Measurements from ENCODE around the gene BARHL2. TPM values are rescaled to one million over a fixed set of nuclear protein-coding genes. Genes with fewer than 3 reads are reported as not detected.

BARHL2 gene
- total and polyA plus RNA-seq, 4 donors: not detected

GRCh38 chr1:90718411-90719329 is 1.6 kb upstream of the BARHL2 start:
- WGBS, 2 donors: 3 to 5% methylated on average over 64 to 66 of the region's 66 CpGs
- no peak for TF ChIP-seq CTCF (IDR thresholded peaks at IDR 0.05; ENCODE audit: control extremely low read depth, extremely low read depth)
- no peak for ATAC-seq (ENCODE audit: insufficient read depth, low FRiP score)
- H3K9me3 ChIP-seq (ENCODE audit: control insufficient read depth in 4 of 4, insufficient read depth in 3 of 4, low read length in 3 of 4): peaks cover 0 to 21% (median 0%) of the 10 kb centered on the region in 4 donors
- H3K27ac ChIP-seq (ENCODE audit: low read depth in 1 of 2, low read length in 1 of 2): no peak overlapping the region
- peaks cover 0 to 12% (median 5%) of the 10 kb centered on the region in 5 donors for H3K4me1 ChIP-seq (ENCODE audit: control insufficient read depth in 5 of 5, insufficient read depth in 5 of 5, low read length in 5 of 5)
- no peak overlapping the region for H3K9ac ChIP-seq (ENCODE audit: insufficient read depth in 1 of 2, low read length in 2 of 2)
- no peaks in the 10 kb centered on the region for H3K36me3 ChIP-seq (ENCODE audit: control insufficient read depth in 4 of 4, insufficient read depth in 4 of 4, low read length in 4 of 4)
- peak in 1 of 3 donors; percentile 36 for DNase-seq
- peaks cover 4 to 90% (median 88%) of the 10 kb centered on the region in 3 donors for H3K27me3 ChIP-seq (ENCODE audit: control insufficient read depth in 3 of 3, insufficient read depth in 3 of 3, low read length in 2 of 3)
- H3K4me3 ChIP-seq: no peak overlapping the region

GRCh38 chr1:90717665-90718410 is 736 bp upstream of the BARHL2 start:
- 1 to 4% methylated on average over 92 to 94 of the region's 94 CpGs for WGBS, 2 donors

GRCh38 chr1:90717356-90717664 is 208 bp upstream of the BARHL2 start:
- ATAC-seq (ENCODE audit: insufficient read depth, low FRiP score) (no peak), DNase-seq (no peak)
- Histone ChIP-seq H3K36me3 (ENCODE audit: control insufficient read depth in 4 of 4, insufficient read depth in 4 of 4, low read length in 4 of 4) (no peaks in the 10 kb centered on the region), H3K4me1 (ENCODE audit: control insufficient read depth in 5 of 5, insufficient read depth in 5 of 5, low read length in 5 of 5) (peaks cover 0 to 12% (median 5%) of the 10 kb centered on the region in 5 donors), H3K4me3 (no peak overlapping the region), H3K9me3 (ENCODE audit: control insufficient read depth in 4 of 4, insufficient read depth in 3 of 4, low read length in 3 of 4) (peaks cover 0 to 23% (median 0%) of the 10 kb centered on the region in 4 donors), H3K9ac (ENCODE audit: insufficient read depth in 1 of 2, low read length in 2 of 2) (no peak overlapping the region), H3K27ac (ENCODE audit: low read depth in 1 of 2, low read length in 1 of 2) (no peak overlapping the region), H3K27me3 (ENCODE audit: control insufficient read depth in 3 of 3, insufficient read depth in 3 of 3, low read length in 2 of 3) (peaks cover 0 to 90% (median 88%) of the 10 kb centered on the region in 3 donors)
- 6 to 13% methylated on average over 33 to 37 of the region's 37 CpGs for WGBS, 2 donors
- no peak for TF ChIP-seq CTCF (IDR thresholded peaks at IDR 0.05; ENCODE audit: control extremely low read depth, extremely low read depth)

More at GRCh38 chr1:90717665-90718410, 736 bp upstream of the BARHL2 start:
- DNase-seq (peak in 2 of 3 donors; percentile 47 to 54), ATAC-seq (ENCODE audit: insufficient read depth, low FRiP score) (no peak)
- Histone ChIP-seq H3K9ac (ENCODE audit: insufficient read depth in 1 of 2, low read length in 2 of 2) (no peak overlapping the region), H3K9me3 (ENCODE audit: control insufficient read depth in 4 of 4, insufficient read depth in 3 of 4, low read length in 3 of 4) (peaks cover 0 to 21% (median 0%) of the 10 kb centered on the region in 4 donors), H3K36me3 (ENCODE audit: control insufficient read depth in 4 of 4, insufficient read depth in 4 of 4, low read length in 4 of 4) (no peaks in the 10 kb centered on the region), H3K4me3 (peak overlapping the region; percentile 44), H3K27me3 (ENCODE audit: control insufficient read depth in 3 of 3, insufficient read depth in 3 of 3, low read length in 2 of 3) (peaks cover 0 to 90% (median 88%) of the 10 kb centered on the region in 3 donors), H3K27ac (ENCODE audit: low read depth in 1 of 2, low read length in 1 of 2) (no peak overlapping the region), H3K4me1 (ENCODE audit: control insufficient read depth in 5 of 5, insufficient read depth in 5 of 5, low read length in 5 of 5) (peaks cover 0 to 12% (median 5%) of the 10 kb centered on the region in 5 donors)
- no peak for TF ChIP-seq CTCF (IDR thresholded peaks at IDR 0.05; ENCODE audit: control extremely low read depth, extremely low read depth)
